ENCODE results near the gene STH.

DNA sequence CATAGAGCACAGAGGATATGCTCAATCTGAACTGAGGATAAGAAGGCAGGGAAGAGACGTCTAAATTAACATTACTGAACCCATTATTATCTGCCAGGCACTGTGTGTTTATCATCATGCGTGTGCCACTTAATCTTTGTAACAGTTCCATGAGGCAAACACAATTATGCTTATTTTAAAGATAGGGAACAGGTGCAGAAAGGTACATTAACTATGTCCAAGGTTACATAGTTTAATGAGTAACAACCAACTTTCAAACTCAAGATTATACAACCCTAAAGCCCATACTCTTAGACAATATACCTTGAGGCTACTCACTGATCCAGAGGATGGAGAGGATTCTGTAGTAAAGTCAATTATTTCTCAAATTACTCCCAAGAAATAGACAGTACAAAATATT lies 43.2 kb downstream of the STH start:
- TF ChIP-seq, protein P1, sequence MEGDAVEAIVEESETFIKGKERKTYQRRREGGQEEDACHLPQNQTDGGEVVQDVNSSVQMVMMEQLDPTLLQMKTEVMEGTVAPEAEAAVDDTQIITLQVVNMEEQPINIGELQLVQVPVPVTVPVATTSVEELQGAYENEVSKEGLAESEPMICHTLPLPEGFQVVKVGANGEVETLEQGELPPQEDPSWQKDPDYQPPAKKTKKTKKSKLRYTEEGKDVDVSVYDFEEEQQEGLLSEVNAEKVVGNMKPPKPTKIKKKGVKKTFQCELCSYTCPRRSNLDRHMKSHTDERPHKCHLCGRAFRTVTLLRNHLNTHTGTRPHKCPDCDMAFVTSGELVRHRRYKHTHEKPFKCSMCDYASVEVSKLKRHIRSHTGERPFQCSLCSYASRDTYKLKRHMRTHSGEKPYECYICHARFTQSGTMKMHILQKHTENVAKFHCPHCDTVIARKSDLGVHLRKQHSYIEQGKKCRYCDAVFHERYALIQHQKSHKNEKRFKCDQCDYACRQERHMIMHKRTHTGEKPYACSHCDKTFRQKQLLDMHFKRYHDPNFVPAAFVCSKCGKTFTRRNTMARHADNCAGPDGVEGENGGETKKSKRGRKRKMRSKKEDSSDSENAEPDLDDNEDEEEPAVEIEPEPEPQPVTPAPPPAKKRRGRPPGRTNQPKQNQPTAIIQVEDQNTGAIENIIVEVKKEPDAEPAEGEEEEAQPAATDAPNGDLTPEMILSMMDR (IDR thresholded peaks at IDR 0.05; ENCODE audit: low read depth, low read length, poor library complexity, severe bottlenecking) = no peak
- TF ChIP-seq EZH2phosphoT487 (IDR thresholded peaks at IDR 0.05; ENCODE audit: borderline replicate concordance, low read length) = no peak
